Measurements from ENCODE around the gene LHCGR.

Gene LHCGR

GRCh38 chr2:48793671-48794070, 38.1 kb upstream of the LHCGR start:
- TF ChIP-seq CTCF (IDR thresholded peaks at IDR 0.05; ENCODE audit: insufficient read depth, low read length, poor library complexity, severe bottlenecking): no peak
- no peak for TF ChIP-seq EZH2phosphoT487 (conservative IDR thresholded peaks at IDR 0.05; ENCODE audit: low read length)
- no peaks in the 10 kb centered on the region for H3F3A ChIP-seq (ENCODE audit: insufficient read depth)
- H3K36me3 ChIP-seq (ENCODE audit: low read length): no peaks in the 10 kb centered on the region
- no peak overlapping the region for H2AFZ ChIP-seq (ENCODE audit: low read depth, low read length, severe bottlenecking)
- no peaks in the 10 kb centered on the region for H3K79me2 ChIP-seq (ENCODE audit: insufficient read depth, low read length)
- H3K9me2 ChIP-seq (replicated peaks; ENCODE audit: insufficient read depth, low read length): no peaks in the 10 kb centered on the region
- no peak overlapping the region for H3K4me3 ChIP-seq (ENCODE audit: insufficient read depth, low read length, poor library complexity, severe bottlenecking)
- H3K9me3 ChIP-seq (ENCODE audit: insufficient read depth, low read length): no peaks in the 10 kb centered on the region
- H4K20me1 ChIP-seq (ENCODE audit: low read depth, low read length): no peaks in the 10 kb centered on the region
- no peaks in the 10 kb centered on the region for H3K27me3 ChIP-seq (ENCODE audit: low read length)
- H3K4me2 ChIP-seq (ENCODE audit: low read depth, low read length, poor library complexity, severe bottlenecking): no peak overlapping the region
- no peak overlapping the region for H3K9ac ChIP-seq (ENCODE audit: low read length)
- no peak overlapping the region for H3K27ac ChIP-seq (ENCODE audit: low read depth, low read length)

- Histone ChIP-seq H3K27ac (ENCODE audit: low read depth, low read length) (no peak overlapping the region), H3K9me2 (replicated peaks; ENCODE audit: insufficient read depth, low read length) (no peaks in the 10 kb centered on the region), H3K9me3 (ENCODE audit: insufficient read depth, low read length) (no peaks in the 10 kb centered on the region), H2AFZ (ENCODE audit: low read depth, low read length, severe bottlenecking) (no peak overlapping the region), H3K4me2 (ENCODE audit: low read depth, low read length, poor library complexity, severe bottlenecking) (no peak overlapping the region), H3F3A (ENCODE audit: insufficient read depth) (no peaks in the 10 kb centered on the region), H3K9ac (ENCODE audit: low read length) (no peak overlapping the region), H3K36me3 (ENCODE audit: low read length) (no peaks in the 10 kb centered on the region), H3K4me3 (ENCODE audit: insufficient read depth, low read length, poor library complexity, severe bottlenecking) (no peak overlapping the region), H3K79me2 (ENCODE audit: insufficient read depth, low read length) (no peaks in the 10 kb centered on the region), H4K20me1 (ENCODE audit: low read depth, low read length) (no peaks in the 10 kb centered on the region), H3K27me3 (ENCODE audit: low read length) (no peaks in the 10 kb centered on the region)
- TF ChIP-seq EZH2phosphoT487 (conservative IDR thresholded peaks at IDR 0.05; ENCODE audit: low read length) (no peak), CTCF (IDR thresholded peaks at IDR 0.05; ENCODE audit: insufficient read depth, low read length, poor library complexity, severe bottlenecking) (no peak)
Observed at GRCh38 chr2:48792030-48792429, 36.5 kb upstream of the LHCGR start.

GRCh38 chr2:48790407-48791170, 35.1 kb upstream of the LHCGR start:
- TF ChIP-seq EZH2phosphoT487 (conservative IDR thresholded peaks at IDR 0.05; ENCODE audit: low read length): no peak
- no peak for TF ChIP-seq CTCF (IDR thresholded peaks at IDR 0.05; ENCODE audit: insufficient read depth, low read length, poor library complexity, severe bottlenecking)
- no peak overlapping the region for H3K4me2 ChIP-seq (ENCODE audit: low read depth, low read length, poor library complexity, severe bottlenecking)

More at GRCh38 chr2:48790407-48791170, 35.1 kb upstream of the LHCGR start:
- Histone ChIP-seq H3K36me3 (ENCODE audit: low read length) (no peaks in the 10 kb centered on the region), H3K27ac (ENCODE audit: low read depth, low read length) (no peak overlapping the region), H3K4me3 (ENCODE audit: insufficient read depth, low read length, poor library complexity, severe bottlenecking) (no peak overlapping the region), H3F3A (ENCODE audit: insufficient read depth) (no peaks in the 10 kb centered on the region), H3K27me3 (ENCODE audit: low read length) (no peaks in the 10 kb centered on the region), H3K9me2 (replicated peaks; ENCODE audit: insufficient read depth, low read length) (no peaks in the 10 kb centered on the region), H4K20me1 (ENCODE audit: low read depth, low read length) (no peaks in the 10 kb centered on the region), H3K9me3 (ENCODE audit: insufficient read depth, low read length) (no peaks in the 10 kb centered on the region), H2AFZ (ENCODE audit: low read depth, low read length, severe bottlenecking) (no peak overlapping the region), H3K9ac (ENCODE audit: low read length) (no peak overlapping the region), H3K79me2 (ENCODE audit: insufficient read depth, low read length) (no peaks in the 10 kb centered on the region)
